ENCODE results near the gene THSD4.

DNA sequence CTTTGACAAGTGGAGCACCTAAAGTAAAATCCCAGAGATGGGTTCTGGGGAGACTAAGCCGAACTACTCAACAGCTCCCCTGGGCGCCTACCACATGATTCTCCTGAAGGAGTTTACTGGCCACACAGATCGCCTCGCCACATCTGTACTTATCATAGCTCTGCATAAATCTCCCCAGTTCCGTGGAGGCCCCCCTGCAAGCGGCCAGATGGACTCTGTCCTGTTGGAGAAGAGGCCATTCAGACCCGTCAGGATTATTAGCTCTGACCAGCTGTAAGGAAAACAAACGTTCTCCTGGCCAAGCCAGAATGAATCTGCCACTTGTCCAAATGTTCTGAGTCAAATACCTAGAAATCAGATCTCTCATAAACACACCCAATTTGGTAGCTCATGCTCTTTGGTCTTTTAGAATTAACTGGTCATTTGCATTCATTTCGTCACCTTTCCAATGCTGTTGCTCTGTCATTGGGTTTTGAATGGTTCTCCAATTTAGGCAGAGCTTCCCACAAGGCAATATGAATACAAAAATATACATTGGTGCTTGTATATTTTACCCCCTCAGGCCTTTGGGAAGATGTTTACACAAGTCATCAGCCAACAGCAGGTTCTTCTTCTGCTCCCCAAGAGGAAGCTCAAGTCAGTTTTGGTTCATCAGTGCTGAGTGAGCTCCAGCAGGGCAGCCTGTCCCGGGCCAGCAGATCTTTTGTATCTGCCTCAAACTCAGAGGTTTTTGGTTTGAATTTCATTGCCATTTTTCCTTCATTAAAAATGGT, 124.5 kb downstream of the THSD4 start:
- TF ChIP-seq CTCF (optimal IDR thresholded peaks at IDR 0.05 in 1 of 3, IDR thresholded peaks at IDR 0.05 in 1 of 3, conservative IDR thresholded peaks at IDR 0.05 in 1 of 3; ENCODE audit: extremely low read depth in 1 of 3, insufficient read depth in 2 of 3, low read length in 3 of 3) (no peak), EZH2 (IDR thresholded peaks at IDR 0.05; ENCODE audit: low read length) (no peak)
